ENCODE data around the gene ANP32B. TPM values are rescaled to one million over a fixed set of nuclear protein-coding genes. Genes with fewer than 3 reads are reported as not detected.

ANP32B gene
- total RNA-seq, 1 experiment from 2014 or later = 14.8 TPM

- no peak overlapping the region for H3K27ac ChIP-seq (ENCODE audit: low read length)
- ChIA-PET POLR2A (ENCODE audit: unreplicated experiment) (no interaction called here), CTCF (interaction anchor here (0.7 kb wide), 1 partner anchor 10 kb away, joined by 3 read pairs; no protein-coding TSS in a partner anchor)
- no peaks in the 10 kb centered on the region for H3K4me1 ChIP-seq (ENCODE audit: insufficient read depth, low read length)
- no peaks in the 10 kb centered on the region for H3K36me3 ChIP-seq (ENCODE audit: low read depth, low read length)
- no peak overlapping the region for H3K4me2 ChIP-seq (ENCODE audit: low read length)
- H4K20me1 ChIP-seq (ENCODE audit: low read length) = no peaks in the 10 kb centered on the region
- peaks cover 43% of the 10 kb centered on the region for H3K27me3 ChIP-seq (ENCODE audit: low read length)
- no peak for DNase-seq
- intact Hi-C loops (cut with micrococcal nuclease) = no loop called here
- no peak overlapping the region for H2AFZ ChIP-seq (ENCODE audit: low read length)
- H3K9me2 ChIP-seq (replicated peaks; ENCODE audit: low read length) = no peaks in the 10 kb centered on the region
- no peaks in the 10 kb centered on the region for H3K79me2 ChIP-seq (ENCODE audit: low read length)
- no peaks in the 10 kb centered on the region for H3F3A ChIP-seq (ENCODE audit: low read length, unreplicated experiment)
- H3K4me3 ChIP-seq (ENCODE audit: low read length) = no peak overlapping the region
- no TSS peak for BruUV-seq (replicated peaks)
- TF ChIP-seq EZH2phosphoT487 (IDR thresholded peaks at IDR 0.05; ENCODE audit: borderline replicate concordance, low read length) = no peak
- no peak for TF ChIP-seq EZH2 (IDR thresholded peaks at IDR 0.05; ENCODE audit: low read length, unreplicated experiment)
- no peak for TF ChIP-seq CTCF (conservative IDR thresholded peaks at IDR 0.05; ENCODE audit: low read depth, low read length)
- H3K9ac ChIP-seq (ENCODE audit: low read length) = no peak overlapping the region
- no peaks in the 10 kb centered on the region for H3K9me3 ChIP-seq (ENCODE audit: low read length)
- no peak for ATAC-seq
These were observed 46.1 kb upstream of the ANP32B start for GRCh38 chr9:97936998-97937397.

GRCh38 chr9:97938081-97938644 is 45.0 kb upstream of the ANP32B start, which contains the start of gene HEMGN:
Gene HEMGN, minus strand, starts transcription at chr9:97938172. Its CDS starts 36 bp downstream, at chr9:97938136.
- H3K9ac ChIP-seq (ENCODE audit: low read length) = no peak within 1 kb of the TSS
- no peak for TF ChIP-seq EZH2phosphoT487 (IDR thresholded peaks at IDR 0.05; ENCODE audit: borderline replicate concordance, low read length)
- TF ChIP-seq CTCF (conservative IDR thresholded peaks at IDR 0.05; ENCODE audit: low read depth, low read length) = no peak
- TF ChIP-seq EZH2 (IDR thresholded peaks at IDR 0.05; ENCODE audit: low read length, unreplicated experiment) = no peak
- H3K79me2 ChIP-seq (ENCODE audit: low read length) = no peaks in the 10 kb centered on the region
- no peaks in the 10 kb centered on the region for H3K4me1 ChIP-seq (ENCODE audit: insufficient read depth, low read length)
- H2AFZ ChIP-seq (ENCODE audit: low read length) = no peak within 1 kb of the TSS
- no peak within 1 kb of the TSS for H3K27ac ChIP-seq (ENCODE audit: low read length)
- no peak for DNase-seq
- ChIA-PET CTCF (no interaction called here), POLR2A (ENCODE audit: unreplicated experiment) (no interaction called here)
- H3K9me2 ChIP-seq (replicated peaks; ENCODE audit: low read length) = no peaks in the 10 kb centered on the region
- no peaks in the 10 kb centered on the region for H3K36me3 ChIP-seq (ENCODE audit: low read depth, low read length)
- no peaks in the 10 kb centered on the region for H3F3A ChIP-seq (ENCODE audit: low read length, unreplicated experiment)
- no peaks in the 10 kb centered on the region for H3K9me3 ChIP-seq (ENCODE audit: low read length)
- H3K4me3 ChIP-seq (ENCODE audit: low read length) = no peak within 1 kb of the TSS
- intact Hi-C loops (cut with micrococcal nuclease) = no loop called here
- H3K4me2 ChIP-seq (ENCODE audit: low read length) = no peak within 1 kb of the TSS
- no peak for ATAC-seq
- H4K20me1 ChIP-seq (ENCODE audit: low read length) = no peaks in the 10 kb centered on the region
- H3K27me3 ChIP-seq (ENCODE audit: low read length) = peaks cover 43% of the 10 kb centered on the region
- BruUV-seq (replicated peaks) = no TSS peak

- ATAC-seq (no peak), DNase-seq (no peak)
- Histone ChIP-seq H3K4me1 (ENCODE audit: insufficient read depth, low read length) (no peaks in the 10 kb centered on the region), H4K20me1 (ENCODE audit: low read length) (no peaks in the 10 kb centered on the region), H3K79me2 (ENCODE audit: low read length) (no peaks in the 10 kb centered on the region), H3F3A (ENCODE audit: low read length, unreplicated experiment) (no peaks in the 10 kb centered on the region), H3K27me3 (ENCODE audit: low read length) (peaks cover 49% of the 10 kb centered on the region), H3K36me3 (ENCODE audit: low read depth, low read length) (no peaks in the 10 kb centered on the region), H3K4me2 (ENCODE audit: low read length) (no peak overlapping the region), H2AFZ (ENCODE audit: low read length) (no peak overlapping the region), H3K9ac (ENCODE audit: low read length) (no peak overlapping the region), H3K27ac (ENCODE audit: low read length) (no peak overlapping the region), H3K9me3 (ENCODE audit: low read length) (no peaks in the 10 kb centered on the region), H3K4me3 (ENCODE audit: low read length) (no peak overlapping the region), H3K9me2 (replicated peaks; ENCODE audit: low read length) (no peaks in the 10 kb centered on the region)
- intact Hi-C loops (cut with micrococcal nuclease) = no loop called here
- ChIA-PET POLR2A (ENCODE audit: unreplicated experiment) (no interaction called here), CTCF (no interaction called here)
- no TSS peak for BruUV-seq (replicated peaks)
- TF ChIP-seq EZH2phosphoT487 (IDR thresholded peaks at IDR 0.05; ENCODE audit: borderline replicate concordance, low read length) (no peak), EZH2 (IDR thresholded peaks at IDR 0.05; ENCODE audit: low read length, unreplicated experiment) (no peak), CTCF (conservative IDR thresholded peaks at IDR 0.05; ENCODE audit: low read depth, low read length) (no peak)
These were observed 42.9 kb upstream of the ANP32B start for GRCh38 chr9:97940233-97940632.
